ENCODE measurements around the gene MSRB1.
A peak's percentile ranks its signal among the peaks of the same experiment; 100 is the strongest.
"Not testable (repeated sequence)": the region's sequence is repeated elsewhere in the genome, so short reads cannot be mapped to it uniquely, and the experiment has no call there.

MSRB1 gene

GRCh38 chr16:1960665-1961630 is 17.9 kb upstream of the MSRB1 start:
- DNase-seq, result no peak

- peak; percentile 64 for DNase-seq
Measured at GRCh38 chr16:1959269-1960039, 16.5 kb upstream of the MSRB1 start, which contains the start of gene NDUFB10. NDUFB10 (plus strand) TSS chr16:1959538; CDS start chr16:1959625, 87 bp downstream.

GRCh38 chr16:1958715-1959268 is 15.8 kb upstream of the MSRB1 start:
- no peak for DNase-seq

- DNase-seq, result not testable (repeated sequence)
Measured at GRCh38 chr16:1958143-1958491, 15.1 kb upstream of the MSRB1 start.

- not testable (repeated sequence) for DNase-seq
Measured at GRCh38 chr16:1957434-1958142, 14.6 kb upstream of the MSRB1 start.

- no peak for DNase-seq
Measured at GRCh38 chr16:1953734-1954133, 10.7 kb upstream of the MSRB1 start.

GRCh38 chr16:1950559-1950958 is 7.6 kb upstream of the MSRB1 start:
- DNase-seq, result no peak

- no peak for DNase-seq
Measured at GRCh38 chr16:1950047-1950446, 7.0 kb upstream of the MSRB1 start.

- no peak for DNase-seq
Measured at GRCh38 chr16:1949507-1949906, 6.5 kb upstream of the MSRB1 start.

- DNase-seq, result no peak
Measured at GRCh38 chr16:1947369-1947670, 4.3 kb upstream of the MSRB1 start.

GRCh38 chr16:1946495-1947368 is 3.7 kb upstream of the MSRB1 start:
- DNase-seq, result no peak

- DNase-seq, result no peak
Measured at GRCh38 chr16:1945559-1946391, 2.8 kb upstream of the MSRB1 start.

- no peak for DNase-seq
Measured at GRCh38 chr16:1944612-1945199, 1.7 kb upstream of the MSRB1 start.

- DNase-seq, result no peak
Measured at GRCh38 chr16:1942047-1942809, 771 bp downstream of the MSRB1 start.

- DNase-seq, result no peak
Measured at GRCh38 chr16:1941162-1942046, 1.6 kb downstream of the MSRB1 start.

GRCh38 chr16:1940273-1941161 is 2.5 kb downstream of the MSRB1 start:
- DNase-seq, result no peak

GRCh38 chr16:1939833-1940232 is 3.2 kb downstream of the MSRB1 start:
- DNase-seq, result not testable (repeated sequence)

- DNase-seq, result no peak
Measured at GRCh38 chr16:1938910-1939309, 4.1 kb downstream of the MSRB1 start.

Data from NCI-H1105 treated with DMSO at 0.1 percent for 48 hours (cell line).